GM23338 (cell line): Measurements from ENCODE around the gene GSTK1.

Experiments
- CTCF ChIP-seq, 2 experiments: fragments of 200-600 bp in 1 of 2; sonication (generic) in 1 of 2; conservative IDR thresholded peaks; 2 replicates each; pipeline versions ENCODE4 v1.5.1 to v1.6.1; 2016 to 2017; ENCODE audit warnings: antibody characterized with exemption in 2 of 2, low read depth in 2 of 2, mild to moderate bottlenecking in 2 of 2, moderate library complexity in 1 of 2
- EZH2 ChIP-seq: fragments of 200-600 bp; sonication (generic); IDR thresholded peaks from one replicate; pipeline ENCODE4 v1.8.0; 2017; ENCODE audit warnings: antibody characterized with exemption, mild to moderate bottlenecking, low read depth; ENCODE audit not compliant: unreplicated experiment
- EZH2phosphoT487 ChIP-seq: fragments of 200-600 bp; sonication (generic); IDR thresholded peaks from one replicate; pipeline ENCODE4 v1.8.1; 2018; ENCODE audit warnings: antibody characterized with exemption; ENCODE audit not compliant: unreplicated experiment
- POLR2AphosphoS5 ChIP-seq: IDR thresholded peaks from 2 replicates; pipeline ENCODE4 v1.6.1; 2016; ENCODE audit warnings: antibody characterized with exemption, low read depth
- STAT1 ChIP-seq: IDR thresholded peaks from one replicate; pipeline ENCODE4 v1.6.1; 2016; ENCODE audit warnings: antibody characterized with exemption; ENCODE audit not compliant: unreplicated experiment

- TF ChIP-seq EZH2phosphoT487 (no peak), POLR2AphosphoS5 (no peak), CTCF (conservative IDR thresholded peaks at IDR 0.05; ENCODE audit: low read depth in 2 of 2) (no peak), STAT1 (no peak), EZH2 (no peak)
Observed at GRCh38 chr7:143271240-143271639, 8.0 kb downstream of the GSTK1 start.
